HEK293T (cell line): Measurements from ENCODE around the gene TEAD1.

ENCODE experiments used
- CTCF ChIA-PET: fragments of 350-600 bp; formaldehyde crosslinking; extraction: SDS; loops from one replicate; lab custom pipeline; 2021; ENCODE audit warnings: antibody characterized with exemption, inconsistent platforms; lab: Yijun Ruan, JAX
- POLR2A ChIA-PET: fragments of 350-600 bp; formaldehyde crosslinking; extraction: SDS; loops from one replicate; lab custom pipeline; 2020; ENCODE audit warnings: antibody characterized with exemption, inconsistent platforms; lab: Yijun Ruan, JAX
- DNase-seq: peaks from one replicate; pipeline ENCODE4 v3.0.0; 2012; ENCODE audit warnings: mixed read lengths; ENCODE audit errors: extremely low spot score
- ARNT ChIP-seq: fragments of 450-650 bp; IDR thresholded peaks from 2 replicates; pipeline ENCODE4 v1.6.1; 2017; ENCODE audit warnings: mild to moderate bottlenecking
- BHLHE40 ChIP-seq: fragments of 450-650 bp; IDR thresholded peaks from 2 replicates; pipeline ENCODE4 v1.6.1; 2016; ENCODE audit warnings: mild to moderate bottlenecking, moderate library complexity, borderline replicate concordance
- CTBP1 ChIP-seq: fragments of 450-650 bp; IDR thresholded peaks from 2 replicates; pipeline ENCODE4 v1.6.1; 2016; ENCODE audit warnings: borderline replicate concordance
- ELF4 ChIP-seq: fragments of 450-650 bp; IDR thresholded peaks from 2 replicates; pipeline ENCODE4 v1.6.1; 2017; ENCODE audit warnings: antibody characterized with exemption
- FOXA1 ChIP-seq: fragments of 450-650 bp; IDR thresholded peaks from 2 replicates; pipeline ENCODE4 v1.6.1; 2016; ENCODE audit warnings: mild to moderate bottlenecking
- FOXK2 ChIP-seq: fragments of 450-650 bp; IDR thresholded peaks from 2 replicates; pipeline ENCODE4 v1.6.1; 2016; ENCODE audit warnings: mild to moderate bottlenecking
- FOXM1 ChIP-seq: fragments of 450-650 bp; IDR thresholded peaks from 2 replicates; pipeline ENCODE4 v1.6.1; 2017; ENCODE audit warnings: mild to moderate bottlenecking, borderline replicate concordance
- HDGF ChIP-seq: fragments of 450-650 bp; IDR thresholded peaks from 2 replicates; pipeline ENCODE4 v1.6.1; 2017; ENCODE audit warnings: antibody characterized with exemption, borderline replicate concordance
- L3MBTL2 ChIP-seq: fragments of 450-650 bp; conservative IDR thresholded peaks from 2 replicates; pipeline ENCODE4 v1.6.1; 2016; ENCODE audit warnings: mild to moderate bottlenecking
- LEF1 ChIP-seq: fragments of 450-650 bp; IDR thresholded peaks from 2 replicates; pipeline ENCODE4 v1.6.1; 2017; ENCODE audit warnings: mild to moderate bottlenecking, borderline replicate concordance
- NFRKB ChIP-seq: fragments of 450-650 bp; IDR thresholded peaks from 2 replicates; pipeline ENCODE4 v1.6.1; 2016; ENCODE audit warnings: mild to moderate bottlenecking, moderate library complexity
- PKNOX1 ChIP-seq: fragments of 450-650 bp; IDR thresholded peaks from 2 replicates; pipeline ENCODE4 v1.6.1; 2016
- SP1 ChIP-seq: fragments of 450-650 bp; IDR thresholded peaks from 2 replicates; pipeline ENCODE4 v1.6.1; 2017
- SUZ12 ChIP-seq: fragments of 450-650 bp; IDR thresholded peaks from 2 replicates; pipeline ENCODE4 v1.6.1; 2016; ENCODE audit warnings: mild to moderate bottlenecking
- TARDBP ChIP-seq: fragments of 450-650 bp; IDR thresholded peaks from 2 replicates; pipeline ENCODE4 v1.6.1; 2016
- ZNF384 ChIP-seq: fragments of 450-650 bp; IDR thresholded peaks from 2 replicates; pipeline ENCODE4 v1.6.1; 2016

TEAD1 gene

GRCh38 chr11:12889243-12889642, 215.0 kb downstream of the TEAD1 start:
- TF ChIP-seq SP1 (no peak), BHLHE40 (no peak), ARNT (no peak), PKNOX1 (no peak), CTBP1 (no peak), NFRKB (no peak), ELF4 (no peak), TARDBP (no peak), SUZ12 (no peak), FOXK2 (no peak), FOXM1 (no peak), FOXA1 (no peak), L3MBTL2 (no peak), LEF1 (no peak), ZNF384 (no peak), HDGF (no peak)
- DNase-seq = no peak
- ChIA-PET CTCF (interaction anchor here (0.5 to 1.6 kb wide), 13 partner anchors 13 to 600 kb away, joined by 3 to 10 read pairs (median 4); no protein-coding TSS in a partner anchor), POLR2A (no interaction called here)

- ChIA-PET POLR2A (no interaction called here), CTCF (interaction anchor here (1.5 kb wide), 1 partner anchor 559 kb away, joined by 4 read pairs; no protein-coding TSS in a partner anchor)
- DNase-seq = no peak
- TF ChIP-seq FOXK2 (no peak), SUZ12 (no peak), TARDBP (no peak), FOXA1 (no peak), LEF1 (no peak), BHLHE40 (no peak), ZNF384 (no peak), NFRKB (no peak), ELF4 (no peak), PKNOX1 (no peak), CTBP1 (no peak), SP1 (no peak), L3MBTL2 (no peak), FOXM1 (no peak), ARNT (no peak)
These were observed 216.3 kb downstream of the TEAD1 start for GRCh38 chr11:12890476-12890875.

- POLR2A ChIA-PET = no interaction called here
- CTCF ChIA-PET = interaction anchor here (1.2 kb wide), 1 partner anchor 563 kb away, joined by 4 read pairs; no protein-coding TSS in a partner anchor
These were observed 219.8 kb downstream of the TEAD1 start for GRCh38 chr11:12893787-12894672.

GRCh38 chr11:12897390-12897789, 223.2 kb downstream of the TEAD1 start:
- ChIA-PET CTCF (no interaction called here), POLR2A (no interaction called here)

More at GRCh38 chr11:12893787-12894672, 219.8 kb downstream of the TEAD1 start:
- peak; percentile 57 for DNase-seq
- TF ChIP-seq ARNT (no peak), PKNOX1 (peak; percentile 19; the same call in 1 of the 2 replicates)

More at GRCh38 chr11:12897390-12897789, 223.2 kb downstream of the TEAD1 start:
- no peak for TF ChIP-seq SUZ12
- TF ChIP-seq ELF4 = no peak
- no peak for TF ChIP-seq TARDBP
- no peak for TF ChIP-seq FOXK2
- no peak for TF ChIP-seq FOXM1
- no peak for TF ChIP-seq LEF1
- no peak for TF ChIP-seq NFRKB
- TF ChIP-seq ARNT = no peak
- no peak for TF ChIP-seq FOXA1
- no peak for TF ChIP-seq PKNOX1
- no peak for TF ChIP-seq ZNF384
- TF ChIP-seq HDGF = no peak
- no peak for TF ChIP-seq BHLHE40
- TF ChIP-seq L3MBTL2 = no peak
- TF ChIP-seq CTBP1 = no peak
- no peak for TF ChIP-seq SP1
- no peak for DNase-seq
